H1 (cell line): ENCODE measurements around the gene MINAR1. TPM values are rescaled to one million over a fixed set of nuclear protein-coding genes. Genes with fewer than 3 reads are reported as not detected.

Experiments used
- CTCF ChIA-PET: fragments of 300-600 bp; sonication (Branson Sonifier 250); formaldehyde crosslinking; loops from one replicate; lab custom pipeline; 2021; ENCODE audit not compliant: partially characterized antibody; lab: Charles Lee
- POLR2A ChIA-PET: fragments of 300-600 bp; sonication (Branson Sonifier 250); formaldehyde crosslinking; loops from one replicate; lab custom pipeline; 2021; ENCODE audit warnings: inconsistent platforms; ENCODE audit not compliant: partially characterized antibody; lab: Charles Lee
- DNase-seq, 2 experiments: peaks; one replicate each; pipeline versions ENCODE4 v3.0.0 to v3.0.0-alpha.2; 2010 to 2022; ENCODE audit warnings: low spot score in 2 of 2, low read depth in 1 of 2, mixed read lengths in 1 of 2
- FAIRE-seq: peaks from 2 replicates; lab custom pipeline; 2011; peaks lifted over from hg19 to GRCh38; lab: Jason Lieb, UNC
- H2AFZ ChIP-seq: 2 replicates; pipeline ENCODE4 v1.8.1; 2012; ENCODE audit warnings: low read length, inconsistent platforms
- H2AK5ac ChIP-seq: 2 replicates; pipeline ENCODE4 v1.6.1; 2013; ENCODE audit warnings: low read depth, low read length
- H2BK120ac ChIP-seq: replicated peaks from 2 replicates; pipeline ENCODE3; 2013; ENCODE audit warnings: low read depth, low read length, inconsistent platforms
- H2BK12ac ChIP-seq: 2 replicates; pipeline ENCODE4 v1.6.1; 2013; ENCODE audit warnings: low read depth, low read length
- H2BK15ac ChIP-seq: 2 replicates; pipeline ENCODE4 v1.6.1; 2013; ENCODE audit warnings: low read length
- H2BK20ac ChIP-seq: 2 replicates; pipeline ENCODE4 v1.6.1; 2013; ENCODE audit warnings: low read length
- H2BK5ac ChIP-seq: 2 replicates; pipeline ENCODE4 v1.6.1; 2013; ENCODE audit warnings: low read depth, low read length
- H3K14ac ChIP-seq: 2 replicates; pipeline ENCODE4 v1.6.1; 2013; ENCODE audit warnings: inconsistent platforms; ENCODE audit not compliant: insufficient read length
- H3K18ac ChIP-seq: 2 replicates; pipeline ENCODE4 v1.6.1; 2013; ENCODE audit warnings: low read length; ENCODE audit errors: extremely low read depth
- H3K23ac ChIP-seq: 2 replicates; pipeline ENCODE4 v1.6.1; 2013; ENCODE audit warnings: inconsistent platforms; ENCODE audit not compliant: insufficient read length
- H3K23me2 ChIP-seq: 2 replicates; pipeline ENCODE4 v1.6.1; 2013; ENCODE audit warnings: low read depth, low read length
- H3K27ac ChIP-seq: 2 replicates; pipeline ENCODE4 v1.6.1; 2011; ENCODE audit warnings: low read depth, low read length, inconsistent platforms
- H3K27me3 ChIP-seq, 4 experiments: replicated peaks in 1 of 4; 1 replicate in 1 of 4; 2 replicates in 3 of 4; pipeline versions ENCODE4 v1.6.1 to v1.8.1; 2011 to 2013; ENCODE audit warnings: low read length in 3 of 4, mild to moderate bottlenecking in 3 of 4, inconsistent platforms in 2 of 4, mixed read lengths in 2 of 4, moderate library complexity in 1 of 4; ENCODE audit not compliant: control insufficient read depth in 3 of 4, insufficient read depth in 3 of 4; ENCODE audit errors: extremely low read depth in 1 of 4
- H3K36me3 ChIP-seq, 4 experiments: 2 replicates each; pipeline versions ENCODE4 v1.6.1 to v1.8.1; 2011 to 2013; ENCODE audit warnings: mild to moderate bottlenecking in 4 of 4, low read length in 3 of 4, moderate library complexity in 2 of 4, control low read depth in 1 of 4, inconsistent platforms in 1 of 4; ENCODE audit not compliant: insufficient read depth in 4 of 4, control insufficient read depth in 2 of 4
- H3K4ac ChIP-seq: replicated peaks from 2 replicates; pipeline ENCODE3; 2013; ENCODE audit warnings: low read length, low read depth, mixed read lengths, inconsistent platforms; ENCODE audit not compliant: insufficient read length
- H3K4me1 ChIP-seq, 4 experiments: replicated peaks in 1 of 4; 1 replicate in 1 of 4; 2 replicates in 3 of 4; pipeline versions ENCODE4 v1.6.1 to v1.8.1; 2011 to 2013; ENCODE audit warnings: low read length in 3 of 4, inconsistent platforms in 2 of 4, mixed read lengths in 1 of 4; ENCODE audit not compliant: insufficient read depth in 4 of 4, control insufficient read depth in 3 of 4
- H3K4me2 ChIP-seq, 2 experiments: 2 replicates each; pipeline versions ENCODE4 v1.6.1 to v1.8.1; 2011 to 2013; ENCODE audit warnings: low read depth in 2 of 2, low read length in 2 of 2, control low read depth in 1 of 2, inconsistent platforms in 1 of 2, mild to moderate bottlenecking in 1 of 2; ENCODE audit not compliant: insufficient read depth in 1 of 2
- H3K4me3 ChIP-seq, 4 experiments: fragments of 200-600, 300-600 bp in 1 of 4; sonication (generic), shearing (Covaris generic), sonication (Bioruptor Twin) in 1 of 4; 2 replicates each; pipeline versions ENCODE4 v1.5.1 to v1.8.1; 2011 to 2016; ENCODE audit warnings: low read length in 4 of 4, low read depth in 3 of 4, control low read depth in 2 of 4, inconsistent platforms in 2 of 4, mild to moderate bottlenecking in 2 of 4, mixed read lengths in 1 of 4, moderate library complexity in 1 of 4; ENCODE audit not compliant: insufficient read depth in 2 of 4; ENCODE audit errors: extremely low read depth in 1 of 4
- H3K56ac ChIP-seq: replicated peaks from 2 replicates; pipeline ENCODE3; 2013; ENCODE audit warnings: low read depth, mild to moderate bottlenecking, mixed read lengths, low read length, inconsistent platforms; ENCODE audit not compliant: insufficient read length
- H3K79me1 ChIP-seq: 2 replicates; pipeline ENCODE4 v1.6.1; 2013; ENCODE audit warnings: low read depth, low read length, control low read depth
- H3K79me2 ChIP-seq, 2 experiments: 2 replicates each; pipeline versions ENCODE4 v1.6.1 to v1.8.1; 2012 to 2013; ENCODE audit warnings: low read length in 2 of 2, mild to moderate bottlenecking in 2 of 2, inconsistent platforms in 1 of 2; ENCODE audit not compliant: insufficient read depth in 2 of 2, control insufficient read depth in 1 of 2
- H3K9ac ChIP-seq, 4 experiments: replicated peaks in 1 of 4; 1 replicate in 1 of 4; 2 replicates in 3 of 4; pipeline versions ENCODE4 v1.6.1 to v1.8.1; 2011 to 2013; ENCODE audit warnings: low read depth in 3 of 4, low read length in 3 of 4, control low read depth in 2 of 4, mild to moderate bottlenecking in 2 of 4, moderate library complexity in 2 of 4, inconsistent platforms in 1 of 4; ENCODE audit errors: extremely low read depth in 1 of 4
- H3K9me3 ChIP-seq, 2 experiments: 2 replicates each; pipeline versions ENCODE4 v1.6.1 to v1.8.1; 2012 to 2013; ENCODE audit warnings: mild to moderate bottlenecking in 2 of 2, moderate library complexity in 2 of 2, control low read depth in 1 of 2, inconsistent platforms in 1 of 2, low read depth in 1 of 2, low read length in 1 of 2, mixed read lengths in 1 of 2; ENCODE audit not compliant: insufficient read depth in 2 of 2
- H4K20me1 ChIP-seq, 2 experiments: replicated peaks in 1 of 2; 2 replicates each; pipeline versions ENCODE3 to v1.8.1; 2011 to 2013; ENCODE audit warnings: inconsistent platforms in 2 of 2, low read length in 2 of 2, mild to moderate bottlenecking in 1 of 2; ENCODE audit not compliant: insufficient read depth in 2 of 2, control insufficient read depth in 1 of 2
- H4K5ac ChIP-seq: 2 replicates; pipeline ENCODE4 v1.6.1; 2013; ENCODE audit warnings: low read length, low read depth, mixed read lengths, inconsistent platforms; ENCODE audit not compliant: insufficient read length
- H4K8ac ChIP-seq: 2 replicates; pipeline ENCODE4 v1.8.0; 2013; ENCODE audit warnings: mild to moderate bottlenecking, moderate library complexity, low read length, inconsistent platforms; ENCODE audit not compliant: insufficient read depth; ENCODE audit errors: extremely low read depth
- H4K91ac ChIP-seq: replicated peaks from 2 replicates; pipeline ENCODE3; 2013; ENCODE audit warnings: low read length, mixed read lengths, inconsistent platforms; ENCODE audit not compliant: insufficient read length
- BACH1 ChIP-seq: IDR thresholded peaks from 2 replicates; pipeline ENCODE4 v1.6.1; 2012; ENCODE audit warnings: low read length, improper control_type of control experiment
- CBX5 ChIP-seq: fragments of 300-800, 300-1000 bp; sonication (generic); IDR thresholded peaks from 2 replicates; pipeline ENCODE4 v1.7.1; 2016; ENCODE audit warnings: antibody characterized with exemption, low read length, low read depth
- CEBPB ChIP-seq: IDR thresholded peaks from 2 replicates; pipeline ENCODE4 v1.6.1; 2012; ENCODE audit warnings: low read depth, low read length
- KDM1A ChIP-seq: fragments of 200-600, 300-600 bp; sonication (generic); IDR thresholded peaks from 2 replicates; pipeline ENCODE4 v1.7.1; 2016; ENCODE audit warnings: mild to moderate bottlenecking, low read length, borderline replicate concordance
- TBP ChIP-seq: IDR thresholded peaks from 2 replicates; pipeline ENCODE4 v1.6.1; 2011; ENCODE audit warnings: low read depth, low read length, improper control_type of control experiment
- TCF12 ChIP-seq: IDR thresholded peaks from 2 replicates; pipeline ENCODE4 v1.6.1; 2011; ENCODE audit warnings: low read depth, mild to moderate bottlenecking, low read length
- WGBS, 2 experiments: shearing (Covaris generic) in 1 of 2; methylation state at CpG; one replicate each; pipeline versions ENCODE4 v1.1.6 to v1.1.7; 2013 to 2015; ENCODE audit warnings: low lambda C conversion rate in 2 of 2, mixed read lengths in 2 of 2, inconsistent platforms in 1 of 2, low coverage in 1 of 2, missing lambda C conversion rate in 1 of 2; ENCODE audit not compliant: insufficient replicate concordance in 2 of 2, insufficient coverage in 1 of 2, insufficient read length in 1 of 2; ENCODE audit errors: extremely low coverage in 1 of 2, missing lambda C conversion rate in 1 of 2; 5-methylcytosine and 5-hydroxymethylcytosine counted together
- long read RNA-seq, 2 experiments: library from RNA in 1 of 2; library from capped mRNA in 1 of 2; stranded (forward); transcript quantifications; one replicate each; pipeline ENCODE4 v2.0.0, GENCODE V29; 2021; ENCODE audit warnings: inconsistent platforms in 1 of 2
- polyA minus RNA-seq, 3 experiments: library from RNA; depleted of rRNA, polyadenylated mRNA; stranded (reverse); fragments of >200 nt; gene quantifications; 1 replicate in 2 of 3; 2 replicates in 1 of 3; pipeline ENCODE4 v1.2.3, GENCODE V29; 2011
- polyA plus RNA-seq, 7 experiments: library from polyadenylated mRNA; depleted of rRNA in 3 of 7; stranded (reverse) in 5 of 7; unstranded in 2 of 7; fragments of >200 nt in 5 of 7; fragments of 200-250 nt in 2 of 7; gene quantifications; 1 replicate in 5 of 7; 2 replicates in 1 of 7; 4 replicates in 1 of 7; pipeline versions ENCODE4 v1.2.1 to v1.2.3, GENCODE V29; 2011 to 2013; ENCODE audit warnings: missing spikeins in 2 of 7, mixed read lengths in 2 of 7
- total RNA-seq: library from RNA; stranded (reverse); fragmentation: NEBNext Ultra II Directional; extraction: Animal tissue kit (Norgen Biotek cat#: 25700); gene quantifications from 2 replicates; pipeline ENCODE4 v1.2.1, GENCODE V29; 2021

MINAR1 gene, protein sequence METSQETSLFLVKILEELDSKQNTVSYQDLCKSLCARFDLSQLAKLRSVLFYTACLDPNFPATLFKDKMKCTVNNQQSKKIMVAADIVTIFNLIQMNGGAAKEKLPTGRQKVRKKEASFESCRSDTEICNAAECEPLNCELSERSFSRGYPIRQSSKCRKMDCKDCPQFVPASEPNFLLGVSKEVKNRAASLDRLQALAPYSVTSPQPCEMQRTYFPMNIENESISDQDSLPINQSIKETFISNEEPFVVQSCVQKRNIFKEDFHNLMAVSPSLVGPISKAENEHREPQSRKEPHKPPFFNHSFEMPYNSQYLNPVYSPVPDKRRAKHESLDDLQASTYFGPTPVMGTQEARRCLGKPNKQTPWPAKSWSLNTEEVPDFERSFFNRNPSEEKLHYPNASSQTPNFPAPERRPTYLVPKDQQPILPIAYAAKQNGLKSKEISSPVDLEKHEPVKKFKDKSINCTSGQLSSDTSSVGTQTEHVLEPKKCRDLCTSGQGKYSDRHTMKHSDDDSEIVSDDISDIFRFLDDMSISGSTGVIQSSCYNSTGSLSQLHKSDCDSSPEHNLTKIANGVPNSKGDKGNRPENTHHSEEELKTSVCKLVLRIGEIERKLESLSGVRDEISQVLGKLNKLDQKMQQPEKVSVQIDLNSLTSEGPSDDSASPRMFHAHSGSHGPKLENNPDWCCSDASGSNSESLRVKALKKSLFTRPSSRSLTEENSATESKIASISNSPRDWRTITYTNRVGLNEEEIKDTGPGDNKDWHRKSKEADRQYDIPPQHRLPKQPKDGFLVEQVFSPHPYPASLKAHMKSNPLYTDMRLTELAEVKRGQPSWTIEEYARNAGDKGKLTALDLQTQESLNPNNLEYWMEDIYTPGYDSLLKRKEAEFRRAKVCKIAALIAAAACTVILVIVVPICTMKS
- total RNA-seq (0.59 and 0.67 TPM in 2 replicates), polyA plus RNA-seq (2011; rRNA removed) (0.17 and 0.19 TPM in 2 replicates), polyA minus RNA-seq (2011; rRNA and poly(A)+ RNA removed) (0.63 and 0.88 TPM in 2 replicates)
- 0.25 TPM for polyA plus RNA-seq (2011; cell fraction: cytosol; rRNA removed)
- polyA plus RNA-seq (2011; cell fraction: nucleus; rRNA removed), result 0.50 TPM
- 0.25 to 0.47 TPM (median 0.33 TPM) in 4 replicates for polyA plus RNA-seq (2012, experiment 1 of 2)
- 0.03 TPM for polyA plus RNA-seq (2012, experiment 2 of 2)
- polyA plus RNA-seq (2013, experiment 1 of 2), result 0.34 TPM
- polyA plus RNA-seq (2013, experiment 2 of 2), result 0.42 TPM
- 0.44 TPM for polyA minus RNA-seq (2011; cell fraction: cytosol; rRNA and poly(A)+ RNA removed)
- 1.2 TPM for polyA minus RNA-seq (2011; cell fraction: nucleus; rRNA and poly(A)+ RNA removed)
- long read RNA-seq, experiment 1, result 0 reads
- long read RNA-seq, experiment 2, result 0 reads

DNA sequence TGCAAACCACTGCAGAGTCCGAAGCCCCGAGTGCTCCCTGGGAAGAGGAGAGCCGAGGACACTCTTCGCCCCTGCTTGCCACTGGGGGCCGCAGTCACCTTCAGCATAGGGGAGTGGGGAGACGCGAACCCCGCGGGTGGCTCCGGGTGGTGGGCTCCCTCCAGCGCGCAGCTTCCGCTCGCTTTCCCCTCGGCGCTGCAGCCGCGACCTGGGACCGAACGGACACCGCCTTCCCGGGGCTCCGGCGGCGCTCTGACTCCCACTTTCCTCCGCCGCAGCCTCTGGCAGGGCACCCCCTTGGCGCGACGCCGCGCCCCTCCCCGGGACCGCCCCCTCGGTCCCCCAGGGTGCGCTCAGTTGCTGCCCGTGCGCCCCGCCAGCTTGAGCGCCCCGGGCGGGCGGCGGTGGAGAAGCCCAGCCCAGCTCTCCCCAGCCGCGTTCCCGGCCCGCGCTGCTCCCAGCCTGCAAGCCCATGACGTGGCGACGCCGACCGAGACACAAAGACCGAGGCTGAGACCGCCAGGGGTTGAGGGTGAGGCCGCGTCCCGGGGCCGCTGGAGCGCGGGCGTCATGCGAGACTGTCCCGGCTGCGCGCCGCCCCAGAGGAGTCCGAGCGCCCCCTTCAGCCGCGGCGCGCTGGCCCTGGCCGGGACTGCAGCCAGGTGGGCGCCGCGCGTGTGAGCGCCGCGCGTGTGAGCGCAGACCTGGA is at the start of gene MINAR1:
MINAR1 (plus strand) TSS at position 701 of the 709 bp plus-strand sequence. CDS start 23,812 bp downstream, outside the sequence.
- H2BK12ac ChIP-seq, result no peak within 1 kb of the TSS
- H3K4me1 ChIP-seq, result peaks cover 0 to 11% (median 6%) of the 10 kb centered on the region in 4 experiments; a peak in 6 of 7 replicates
- H3K27me3 ChIP-seq, result peaks cover 34 to 57% (median 49%) of the 10 kb centered on the region in 4 experiments
- peak within 1 kb of the TSS; percentile 63; the same call in 1 of the 2 replicates for H4K8ac ChIP-seq
- 2% methylated on average over 18 of the region's 84 CpGs; no CpG with 5 or more reads in 1 of the 2 experiments for WGBS, 2 experiments
- H4K91ac ChIP-seq, result no peak within 1 kb of the TSS
- no peak within 1 kb of the TSS for H3K14ac ChIP-seq
- no peak within 1 kb of the TSS for H3K23ac ChIP-seq
- H3K4me3 ChIP-seq, result peak within 1 kb of the TSS; percentile 29 to 68 (median 46)
- ChIA-PET POLR2A (interaction anchor here (0.6 to 1.1 kb wide), 2 partner anchors 161 to 422 kb away, joined by 3 read pairs; no protein-coding TSS in a partner anchor), CTCF (interaction anchor here (0.8 to 5.4 kb wide), 21 partner anchors 8 to 515 kb away, joined by 3 to 45 read pairs (median 5); no protein-coding TSS in a partner anchor)
- H3K4ac ChIP-seq, result no peak within 1 kb of the TSS
- no peak within 1 kb of the TSS for H2AK5ac ChIP-seq
- no peaks in the 10 kb centered on the region for H3K79me2 ChIP-seq
- H3K36me3 ChIP-seq, result no peaks in the 10 kb centered on the region
- H3K9me3 ChIP-seq, result no peaks in the 10 kb centered on the region
- H3K18ac ChIP-seq, result no peak within 1 kb of the TSS; the same call in 1 of the 2 replicates
- peak within 1 kb of the TSS in 2 of 4 experiments; percentile 8 to 43; a peak in 3 of 7 replicates for H3K9ac ChIP-seq
- H4K20me1 ChIP-seq, result peaks cover 0 to 5% of the 10 kb centered on the region in 2 experiments
- no peak within 1 kb of the TSS for H2BK5ac ChIP-seq
- DNase-seq (peak in 1 of 2 experiments; percentile 61), FAIRE-seq (no peak)
- H3K56ac ChIP-seq, result no peak within 1 kb of the TSS
- H3K27ac ChIP-seq, result no peak within 1 kb of the TSS
- peaks cover 21% of the 10 kb centered on the region for H3K23me2 ChIP-seq
- H2BK20ac ChIP-seq, result no peak within 1 kb of the TSS
- peak within 1 kb of the TSS; percentile 29; the same call in 1 of the 2 replicates for H2BK15ac ChIP-seq
- H4K5ac ChIP-seq, result no peak within 1 kb of the TSS
- H3K4me2 ChIP-seq, result peak within 1 kb of the TSS; percentile 92 to 98
- H2BK120ac ChIP-seq, result no peak within 1 kb of the TSS
- no peak within 1 kb of the TSS for H2AFZ ChIP-seq
- H3K79me1 ChIP-seq, result no peaks in the 10 kb centered on the region
- TF ChIP-seq TBP (no peak), TCF12 (no peak), CBX5 (no peak), CEBPB (no peak), BACH1 (0 out of 2 replicates have a peak, but pooled peaks have one; percentile 28), KDM1A (no peak)
